Hepatocyte (in vitro differentiated cells): Measurements from ENCODE around the gene PRRC2A. TPM values are rescaled to one million over a fixed set of nuclear protein-coding genes. Genes with fewer than 3 reads are reported as not detected.

Experiments used
- DNase-seq: peaks from one replicate; pipeline ENCODE4 v3.0.0-alpha.2; 2016; ENCODE audit warnings: low spot score
- H2AFZ ChIP-seq: fragments of 200-600 bp; sonication (generic); 2 replicates; pipeline ENCODE4 v1.6.0; 2016; ENCODE audit warnings: antibody characterized with exemption, mild to moderate bottlenecking
- H3K27ac ChIP-seq: fragments of 200-600 bp; sonication (generic); 2 replicates; pipeline ENCODE4 v1.5.1; 2016; ENCODE audit warnings: mild to moderate bottlenecking
- H3K27me3 ChIP-seq: fragments of 200-600 bp; sonication (generic); 2 replicates; pipeline ENCODE4 v1.6.1; 2016
- H3K36me3 ChIP-seq: fragments of 200-600 bp; sonication (generic); replicated peaks from 2 replicates; pipeline ENCODE4 v1.5.1; 2016; ENCODE audit warnings: low read depth; ENCODE audit not compliant: insufficient read depth
- H3K4me1 ChIP-seq: fragments of 200-600 bp; sonication (generic); 2 replicates; pipeline ENCODE4 v1.5.1; 2016; ENCODE audit warnings: mild to moderate bottlenecking, moderate library complexity; ENCODE audit not compliant: insufficient read depth
- H3K4me2 ChIP-seq: fragments of 200-600 bp; sonication (generic); 2 replicates; pipeline ENCODE4 v1.6.0; 2016
- H3K4me3 ChIP-seq: fragments of 200-600 bp; sonication (generic); 2 replicates; pipeline ENCODE4 v1.5.1; 2016; ENCODE audit warnings: mild to moderate bottlenecking
- H3K79me2 ChIP-seq: fragments of 200-600 bp; sonication (generic); 2 replicates; pipeline ENCODE4 v1.6.0; 2017; ENCODE audit warnings: mild to moderate bottlenecking
- H3K9me2 ChIP-seq: fragments of 200-600 bp; sonication (generic); replicated peaks from 2 replicates; pipeline ENCODE4 v1.6.0; 2017; ENCODE audit warnings: mild to moderate bottlenecking; ENCODE audit not compliant: insufficient read depth
- H3K9me3 ChIP-seq: fragments of 200-600 bp; sonication (generic); 2 replicates; pipeline ENCODE4 v1.5.1; 2016; ENCODE audit warnings: low read depth, mild to moderate bottlenecking
- H4K20me1 ChIP-seq: fragments of 200-600 bp; sonication (generic); 2 replicates; pipeline ENCODE4 v1.6.0; 2016; ENCODE audit warnings: mild to moderate bottlenecking; ENCODE audit not compliant: insufficient read depth, poor library complexity, severe bottlenecking
- CTCF ChIP-seq: fragments of 200-600 bp; sonication (generic); IDR thresholded peaks from 2 replicates; pipeline ENCODE4 v1.5.1; 2016; ENCODE audit warnings: antibody characterized with exemption, mild to moderate bottlenecking; ENCODE audit not compliant: poor library complexity
- EZH2 ChIP-seq: fragments of 200-600 bp; sonication (generic); IDR thresholded peaks from 2 replicates; pipeline ENCODE4 v1.6.1; 2016; ENCODE audit warnings: antibody characterized with exemption, mild to moderate bottlenecking, borderline replicate concordance
- EZH2phosphoT487 ChIP-seq: fragments of 200-600 bp; sonication (generic); IDR thresholded peaks from one replicate; pipeline ENCODE4 v1.6.1; 2018; ENCODE audit warnings: antibody characterized with exemption, mild to moderate bottlenecking, low read depth, moderate library complexity; ENCODE audit not compliant: unreplicated experiment, severe bottlenecking
- WGBS: methylation state at CpG from one replicate; pipeline ENCODE4 v1.1.6; 2016; ENCODE audit warnings: low lambda C conversion rate; ENCODE audit errors: missing lambda C conversion rate; 5-methylcytosine and 5-hydroxymethylcytosine counted together
- polyA plus RNA-seq: library from polyadenylated mRNA; unstranded; fragments of >200 nt; fragmentation: Nextera tagmentation; extraction: Ambion mirVana; gene quantifications from 2 replicates; pipeline ENCODE4 v1.2.1, GENCODE V29; 2016
- total RNA-seq: library from RNA; depleted of rRNA; stranded (reverse); fragments of >200 nt; gene quantifications from 2 replicates; pipeline ENCODE4 v1.2.3, GENCODE V29; 2014

The PRRC2A gene
- total and polyA plus RNA-seq, 2 experiments from 2014 or later: 47.5 to 50.2 TPM

GRCh38 chr6:31642798-31643570 lies 22.5 kb downstream of the PRRC2A start:
- H3K79me2 ChIP-seq: peaks cover 5% of the 10 kb centered on the region
- no peak overlapping the region for H3K4me3 ChIP-seq
- DNase-seq: no peak
- H3K9me3 ChIP-seq: no peaks in the 10 kb centered on the region
- 94% methylated on average over 6 of the region's 6 CpGs for WGBS
- H3K4me1 ChIP-seq: no peaks in the 10 kb centered on the region
- H2AFZ ChIP-seq: no peak overlapping the region
- no peaks in the 10 kb centered on the region for H3K9me2 ChIP-seq
- no peaks in the 10 kb centered on the region for H3K27me3 ChIP-seq
- TF ChIP-seq EZH2phosphoT487 (no peak), CTCF (no peak), EZH2 (no peak)
- no peaks in the 10 kb centered on the region for H4K20me1 ChIP-seq
- no peaks in the 10 kb centered on the region for H3K36me3 ChIP-seq
- H3K4me2 ChIP-seq: no peak overlapping the region
- no peak overlapping the region for H3K27ac ChIP-seq

GRCh38 chr6:31643818-31644454 lies 23.4 kb downstream of the PRRC2A start:
- WGBS: 96% methylated on average over 17 of the region's 17 CpGs
- H3K36me3 ChIP-seq: no peaks in the 10 kb centered on the region

DNA sequence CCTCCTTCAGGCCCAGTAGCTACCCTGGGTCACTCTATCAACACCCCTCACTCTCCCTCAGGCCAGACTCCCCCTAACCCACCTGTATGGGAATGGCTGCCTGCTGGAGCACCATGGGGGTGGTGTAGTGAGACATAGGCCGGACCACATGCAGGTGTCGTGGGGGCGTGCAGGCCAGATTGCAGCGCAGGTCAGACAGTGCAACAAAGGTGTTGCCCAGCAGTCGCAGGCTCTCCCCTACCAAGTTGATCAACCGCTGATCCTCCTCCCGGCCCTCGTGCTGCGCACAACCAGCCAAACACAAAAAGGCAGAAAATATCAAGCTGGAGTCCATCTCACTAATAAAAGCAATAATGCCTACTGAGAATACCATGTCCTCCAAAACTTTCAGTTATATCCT lies 24.8 kb downstream of the PRRC2A start:
- Histone ChIP-seq H2AFZ (no peak overlapping the region), H3K4me3 (no peak overlapping the region), H3K79me2 (peaks cover 25% of the 10 kb centered on the region), H4K20me1 (no peaks in the 10 kb centered on the region), H3K36me3 (no peaks in the 10 kb centered on the region), H3K9me3 (no peaks in the 10 kb centered on the region), H3K27ac (no peak overlapping the region), H3K4me2 (no peak overlapping the region), H3K27me3 (no peaks in the 10 kb centered on the region), H3K4me1 (no peaks in the 10 kb centered on the region), H3K9me2 (no peaks in the 10 kb centered on the region)
- no peak for TF ChIP-seq CTCF
- no peak for TF ChIP-seq EZH2
- no peak for TF ChIP-seq EZH2phosphoT487
- WGBS: 99% methylated on average over 9 of the region's 9 CpGs
- DNase-seq: no peak

More at GRCh38 chr6:31643818-31644454, 23.4 kb downstream of the PRRC2A start:
- Histone ChIP-seq H3K27me3 (no peaks in the 10 kb centered on the region), H4K20me1 (no peaks in the 10 kb centered on the region), H3K9me2 (no peaks in the 10 kb centered on the region), H3K27ac (no peak overlapping the region), H3K4me1 (no peaks in the 10 kb centered on the region), H3K9me3 (no peaks in the 10 kb centered on the region), H3K4me3 (no peak overlapping the region), H2AFZ (no peak overlapping the region), H3K79me2 (peaks cover 11% of the 10 kb centered on the region), H3K4me2 (no peak overlapping the region)
- no peak for DNase-seq
- TF ChIP-seq EZH2phosphoT487: no peak
- TF ChIP-seq EZH2: no peak
- no peak for TF ChIP-seq CTCF
